Thyroid gland (tissue), 4 donors: ENCODE measurements around the gene NOBOX. TPM values are rescaled to one million over a fixed set of nuclear protein-coding genes. Genes with fewer than 3 reads are reported as not detected.

ENCODE experiments used
- DNase-seq, 2 donors: peaks; one replicate each; pipeline ENCODE4 v3.0.0-alpha.2; 2019
- H3K27ac ChIP-seq, 3 donors: fragments of 200-600 bp; sonication (generic); 1 replicate in 2 of 3; 2 replicates in 1 of 3; pipeline ENCODE4 v1.5.1; 2016 to 2019; ENCODE audit warnings: mild to moderate bottlenecking in 1 of 3, moderate library complexity in 1 of 3
- H3K27me3 ChIP-seq: fragments of 200-600 bp; sonication (generic); one replicate; pipeline ENCODE4 v1.5.1; 2019
- H3K36me3 ChIP-seq, 2 donors: fragments of 200-600 bp; sonication (generic); one replicate each; pipeline ENCODE4 v1.5.1; 2016 to 2019
- H3K4me1 ChIP-seq, 2 donors: fragments of 200-600 bp; sonication (generic); one replicate each; pipeline ENCODE4 v1.5.1; 2017 to 2019
- H3K4me3 ChIP-seq, 3 donors: fragments of 200-600 bp; sonication (generic); replicated peaks in 1 of 3; 1 replicate in 2 of 3; 2 replicates in 1 of 3; pipeline ENCODE4 v1.5.1; 2016; ENCODE audit warnings: mild to moderate bottlenecking in 1 of 3
- H3K9me3 ChIP-seq: fragments of 200-600 bp; sonication (generic); one replicate; pipeline ENCODE4 v1.5.1; 2017
- POLR2A ChIP-seq, 2 donors: fragments of 450-650 bp; IDR thresholded peaks; one replicate each; pipeline ENCODE4 v1.6.1; 2017; ENCODE audit warnings: antibody characterized with exemption in 2 of 2, mild to moderate bottlenecking in 2 of 2, moderate library complexity in 1 of 2
- WGBS, 2 donors: methylation state at CpG; one replicate each; pipeline ENCODE4 v1.1.5; 2017; 5-methylcytosine and 5-hydroxymethylcytosine counted together
- intact Hi-C: fragments of 100-400 bp; cut with DNase I; formaldehyde crosslinking; loops from one replicate; pipeline ENCODE4 v1.15.1; 2023
- total RNA-seq, 4 donors: library from RNA; depleted of rRNA; stranded (reverse); fragments of >200 nt; gene quantifications; one replicate each; pipeline ENCODE4 v1.2.3, GENCODE V29; 2016
- TF ChIP-seq, protein P1 (sequence below), 6 experiments: fragments of 200-600 bp in 3 of 6; fragments of 450-650 bp in 3 of 6; sonication (generic) in 3 of 6; IDR thresholded peaks; one replicate each; pipeline ENCODE4 v1.5.1; 2016 to 2019; ENCODE audit warnings: antibody characterized with exemption in 6 of 6, mild to moderate bottlenecking in 2 of 6, inconsistent platforms in 1 of 6, moderate library complexity in 1 of 6

NOBOX gene
- total RNA-seq, 4 donors from 2014 or later = not detected

GRCh38 chr7:144415858-144416257 lies 12.4 kb upstream of the NOBOX start:
- H3K36me3 ChIP-seq = no peaks in the 10 kb centered on the region
- H3K9me3 ChIP-seq = no peaks in the 10 kb centered on the region
- no peak overlapping the region for H3K4me3 ChIP-seq
- H3K4me1 ChIP-seq = no peaks in the 10 kb centered on the region
- intact Hi-C loops = no loop called here
- no peak overlapping the region for H3K27ac ChIP-seq
- TF ChIP-seq, protein P1, sequence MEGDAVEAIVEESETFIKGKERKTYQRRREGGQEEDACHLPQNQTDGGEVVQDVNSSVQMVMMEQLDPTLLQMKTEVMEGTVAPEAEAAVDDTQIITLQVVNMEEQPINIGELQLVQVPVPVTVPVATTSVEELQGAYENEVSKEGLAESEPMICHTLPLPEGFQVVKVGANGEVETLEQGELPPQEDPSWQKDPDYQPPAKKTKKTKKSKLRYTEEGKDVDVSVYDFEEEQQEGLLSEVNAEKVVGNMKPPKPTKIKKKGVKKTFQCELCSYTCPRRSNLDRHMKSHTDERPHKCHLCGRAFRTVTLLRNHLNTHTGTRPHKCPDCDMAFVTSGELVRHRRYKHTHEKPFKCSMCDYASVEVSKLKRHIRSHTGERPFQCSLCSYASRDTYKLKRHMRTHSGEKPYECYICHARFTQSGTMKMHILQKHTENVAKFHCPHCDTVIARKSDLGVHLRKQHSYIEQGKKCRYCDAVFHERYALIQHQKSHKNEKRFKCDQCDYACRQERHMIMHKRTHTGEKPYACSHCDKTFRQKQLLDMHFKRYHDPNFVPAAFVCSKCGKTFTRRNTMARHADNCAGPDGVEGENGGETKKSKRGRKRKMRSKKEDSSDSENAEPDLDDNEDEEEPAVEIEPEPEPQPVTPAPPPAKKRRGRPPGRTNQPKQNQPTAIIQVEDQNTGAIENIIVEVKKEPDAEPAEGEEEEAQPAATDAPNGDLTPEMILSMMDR (IDR thresholded peaks at IDR 0.05) = no peak
- TF ChIP-seq POLR2A (IDR thresholded peaks at IDR 0.05) = no peak
- DNase-seq = no peak
- no peaks in the 10 kb centered on the region for H3K27me3 ChIP-seq

- no peaks in the 10 kb centered on the region for H3K27me3 ChIP-seq
- no peak for DNase-seq
- no peaks in the 10 kb centered on the region for H3K9me3 ChIP-seq
- no peak overlapping the region for H3K4me3 ChIP-seq
- WGBS, 2 donors = 64% methylated on average over 3 of the region's 3 CpGs
- no peak overlapping the region for H3K27ac ChIP-seq
- no peaks in the 10 kb centered on the region for H3K4me1 ChIP-seq
- TF ChIP-seq, protein P1 (IDR thresholded peaks at IDR 0.05) = no peak
- TF ChIP-seq POLR2A (IDR thresholded peaks at IDR 0.05) = no peak
- intact Hi-C loops = no loop called here
- H3K36me3 ChIP-seq = no peaks in the 10 kb centered on the region
Observed at GRCh38 chr7:144414815-144415214, 11.3 kb upstream of the NOBOX start.

DNA sequence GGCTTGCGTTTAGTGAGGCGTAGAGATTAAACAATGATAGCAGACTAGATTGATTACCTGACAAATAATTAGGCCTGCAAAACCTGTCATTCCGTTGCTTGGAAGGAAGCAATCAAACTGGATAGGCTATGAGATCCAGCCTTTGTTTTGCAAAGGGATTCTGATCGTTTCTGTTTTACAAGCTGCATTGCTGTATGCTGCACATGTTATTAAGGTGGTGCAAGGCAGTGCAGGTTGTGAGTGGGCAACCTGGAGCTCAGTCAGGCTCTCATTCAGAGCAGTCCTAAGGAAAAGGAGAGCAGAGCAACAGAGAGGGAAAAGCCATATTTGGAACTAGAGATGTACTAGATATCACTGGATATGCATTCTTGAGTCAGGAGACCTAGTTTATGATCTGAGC lies 6.9 kb upstream of the NOBOX start:
- 50 to 51% methylated on average over 4 of the region's 4 CpGs for WGBS, 2 donors
- no peak for TF ChIP-seq POLR2A (IDR thresholded peaks at IDR 0.05)
- TF ChIP-seq, protein P1 (IDR thresholded peaks at IDR 0.05) = no peak
- Histone ChIP-seq H3K27me3 (no peaks in the 10 kb centered on the region), H3K9me3 (no peaks in the 10 kb centered on the region), H3K27ac (no peak overlapping the region), H3K4me1 (no peaks in the 10 kb centered on the region), H3K4me3 (no peak overlapping the region), H3K36me3 (no peaks in the 10 kb centered on the region)
- DNase-seq = no peak
- intact Hi-C loops = no loop called here

DNA sequence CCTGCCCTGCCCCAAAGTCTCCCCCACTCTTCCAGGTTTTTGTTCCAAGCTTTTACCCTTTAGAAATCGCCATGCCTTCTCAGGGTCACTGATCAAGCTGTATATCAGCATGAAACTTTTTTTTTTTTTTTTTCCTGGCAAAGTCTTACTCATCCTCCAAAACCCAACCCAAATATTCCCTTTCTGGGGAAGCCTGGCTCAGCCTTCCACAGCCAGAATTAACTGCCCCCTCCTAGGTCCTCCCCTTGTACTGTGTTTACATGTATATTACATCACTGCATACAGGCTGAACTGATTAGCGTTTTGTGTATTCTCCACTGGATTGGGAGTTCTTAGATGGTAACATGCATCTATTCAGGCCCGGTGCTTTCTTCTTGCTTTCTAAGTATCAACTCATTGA lies 4.6 kb upstream of the NOBOX start:
- H3K36me3 ChIP-seq = no peaks in the 10 kb centered on the region
- H3K27me3 ChIP-seq = no peaks in the 10 kb centered on the region
- no peak for DNase-seq
- no peaks in the 10 kb centered on the region for H3K9me3 ChIP-seq
- 75 to 76% methylated on average over 3 of the region's 3 CpGs for WGBS, 2 donors
- no peak for TF ChIP-seq POLR2A (IDR thresholded peaks at IDR 0.05)
- TF ChIP-seq, protein P1 (IDR thresholded peaks at IDR 0.05) = no peak
- H3K4me3 ChIP-seq = no peak overlapping the region
- H3K27ac ChIP-seq = no peak overlapping the region
- intact Hi-C loops = no loop called here
- no peaks in the 10 kb centered on the region for H3K4me1 ChIP-seq

DNA sequence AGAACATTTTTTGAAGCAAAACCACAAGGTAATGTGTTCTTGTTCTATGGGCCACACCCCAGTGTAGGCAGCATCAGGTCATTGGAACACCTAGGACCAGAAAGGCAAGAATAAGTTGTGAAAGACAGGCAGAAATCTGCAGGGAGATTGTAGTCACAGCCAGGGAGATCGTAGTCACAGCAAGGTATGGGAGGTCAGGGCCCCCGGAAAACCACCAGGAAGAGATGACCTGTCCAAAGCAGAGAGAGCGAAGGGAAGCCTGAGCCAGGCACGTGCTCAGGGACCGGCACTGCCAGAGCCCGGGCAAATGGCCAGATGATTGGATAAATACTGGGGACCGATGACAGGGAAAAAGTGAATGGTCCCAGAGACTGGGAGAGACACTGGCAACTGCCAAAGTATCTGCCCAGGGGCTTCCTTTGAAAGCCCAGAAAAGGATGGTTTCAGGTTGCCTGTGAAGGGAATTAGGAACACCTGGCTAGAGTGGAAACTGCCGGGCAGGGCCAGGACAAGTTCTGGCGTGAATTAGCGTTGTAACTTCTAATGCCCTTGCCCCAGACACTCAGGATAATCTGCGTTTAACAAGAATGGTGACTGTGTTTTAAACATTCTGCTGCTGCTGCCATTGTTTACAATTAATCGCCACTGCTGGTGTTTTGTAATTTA lies 3.9 kb upstream of the NOBOX start:
- DNase-seq = no peak
- Histone ChIP-seq H3K4me1 (no peaks in the 10 kb centered on the region), H3K27ac (no peak overlapping the region), H3K36me3 (no peaks in the 10 kb centered on the region), H3K27me3 (no peaks in the 10 kb centered on the region), H3K9me3 (no peaks in the 10 kb centered on the region), H3K4me3 (no peak overlapping the region)
- TF ChIP-seq POLR2A (IDR thresholded peaks at IDR 0.05) = no peak
- TF ChIP-seq, protein P1 (IDR thresholded peaks at IDR 0.05) = no peak
- WGBS, 2 donors = 61 to 74% methylated on average over 12 of the region's 12 CpGs
- intact Hi-C loops = no loop called here
